HL-60 (cell line): ENCODE measurements around the gene OR56A5.
A peak's percentile ranks its signal among the peaks of the same experiment; 100 is the strongest.

Experiments
- DNase-seq, 2 experiments: peaks; one replicate each; pipeline ENCODE4 v3.0.0-alpha.2; 2010 to 2020; ENCODE audit warnings: low read depth in 1 of 2, low spot score in 1 of 2
- H3K27ac ChIP-seq: fragments of 250-450 bp; sonication (Bioruptor Pico); replicated peaks from 2 replicates; pipeline ENCODE4 v1.5.1; 2020; ENCODE audit warnings: mild to moderate bottlenecking, moderate library complexity
- H3K27me3 ChIP-seq: fragments of 250-450 bp; sonication (Bioruptor Pico); 2 replicates; pipeline ENCODE4 v1.5.1; 2021; ENCODE audit warnings: mild to moderate bottlenecking, moderate library complexity; ENCODE audit not compliant: insufficient read depth, poor library complexity, severe bottlenecking
- H3K4me3 ChIP-seq: replicated peaks from 2 replicates; pipeline ENCODE4 v1.5.1; 2011; ENCODE audit warnings: mild to moderate bottlenecking, control low read depth, low read length; ENCODE audit not compliant: insufficient read depth
- GABPA ChIP-seq: IDR thresholded peaks from 2 replicates; pipeline ENCODE4 v1.6.1; 2012; ENCODE audit warnings: low read depth
- POLR2AphosphoS5 ChIP-seq: IDR thresholded peaks from 2 replicates; pipeline ENCODE4 v1.6.1; 2012; ENCODE audit warnings: low read depth
- REST ChIP-seq: IDR thresholded peaks from 2 replicates; pipeline ENCODE4 v1.6.1; 2012; ENCODE audit warnings: low read depth; ENCODE audit not compliant: insufficient replicate concordance
- SPI1 ChIP-seq: IDR thresholded peaks from 2 replicates; pipeline ENCODE4 v1.6.1; 2012; ENCODE audit warnings: low read depth, mild to moderate bottlenecking, borderline replicate concordance
- long read RNA-seq: library from polyadenylated mRNA; unstranded; transcript quantifications from one replicate; pipeline ENCODE4 v2.0.0, GENCODE V29; 2020
- TF ChIP-seq, protein P1 (sequence below): IDR thresholded peaks from one replicate; pipeline ENCODE4 v1.5.1; 2011; ENCODE audit warnings: low read length, control low read depth, inconsistent platforms; ENCODE audit not compliant: insufficient read depth

OR56A5 gene
- long read RNA-seq = 0 reads

DNA sequence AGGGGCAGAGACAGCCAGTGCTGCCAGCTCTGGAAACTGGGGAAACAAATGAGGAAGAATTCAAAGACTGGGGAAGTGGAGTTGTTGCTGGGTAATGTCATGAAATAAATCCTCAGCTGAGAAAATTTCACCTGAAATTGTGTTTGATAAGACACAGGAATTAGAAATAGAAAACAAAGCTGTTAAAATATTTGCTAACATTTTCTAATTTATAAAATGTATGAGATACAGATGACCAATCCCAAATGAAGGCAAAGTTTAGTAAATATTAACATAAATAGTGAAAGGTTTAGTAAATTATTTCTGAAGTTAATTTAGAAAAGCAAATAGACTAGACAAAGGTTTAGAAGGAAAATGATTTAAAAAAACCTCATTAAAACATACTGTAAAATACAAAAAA is at the start of gene OR56A5:
Gene OR56A5 (minus strand): TSS at position 101 of the 400 bp plus-strand sequence. CDS start 0 bp downstream, at position 101.
- H3K27me3 ChIP-seq = no peaks in the 10 kb centered on the region
- no peak for DNase-seq

GRCh38 chr11:6013042-6013441 is 44.7 kb upstream of the OR56A5 start:
- TF ChIP-seq GABPA = no peak
- no peak for TF ChIP-seq POLR2AphosphoS5
- no peak for TF ChIP-seq REST
- TF ChIP-seq SPI1 = no peak
- TF ChIP-seq, protein P1, sequence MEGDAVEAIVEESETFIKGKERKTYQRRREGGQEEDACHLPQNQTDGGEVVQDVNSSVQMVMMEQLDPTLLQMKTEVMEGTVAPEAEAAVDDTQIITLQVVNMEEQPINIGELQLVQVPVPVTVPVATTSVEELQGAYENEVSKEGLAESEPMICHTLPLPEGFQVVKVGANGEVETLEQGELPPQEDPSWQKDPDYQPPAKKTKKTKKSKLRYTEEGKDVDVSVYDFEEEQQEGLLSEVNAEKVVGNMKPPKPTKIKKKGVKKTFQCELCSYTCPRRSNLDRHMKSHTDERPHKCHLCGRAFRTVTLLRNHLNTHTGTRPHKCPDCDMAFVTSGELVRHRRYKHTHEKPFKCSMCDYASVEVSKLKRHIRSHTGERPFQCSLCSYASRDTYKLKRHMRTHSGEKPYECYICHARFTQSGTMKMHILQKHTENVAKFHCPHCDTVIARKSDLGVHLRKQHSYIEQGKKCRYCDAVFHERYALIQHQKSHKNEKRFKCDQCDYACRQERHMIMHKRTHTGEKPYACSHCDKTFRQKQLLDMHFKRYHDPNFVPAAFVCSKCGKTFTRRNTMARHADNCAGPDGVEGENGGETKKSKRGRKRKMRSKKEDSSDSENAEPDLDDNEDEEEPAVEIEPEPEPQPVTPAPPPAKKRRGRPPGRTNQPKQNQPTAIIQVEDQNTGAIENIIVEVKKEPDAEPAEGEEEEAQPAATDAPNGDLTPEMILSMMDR = no peak

More for the DNA sequence above, at the start of gene OR56A5:
- H3K27ac ChIP-seq = no peak within 1 kb of the TSS
- TF ChIP-seq GABPA = no peak
- no peak for TF ChIP-seq REST
- no peak for TF ChIP-seq SPI1
- TF ChIP-seq, protein P1 = no peak
- no peak for TF ChIP-seq POLR2AphosphoS5
- H3K4me3 ChIP-seq = no peak within 1 kb of the TSS

GRCh38 chr11:6012035-6012668 is 43.9 kb upstream of the OR56A5 start:
- peak overlapping the region; percentile 55 for H3K27ac ChIP-seq
- H3K4me3 ChIP-seq = no peak overlapping the region
- TF ChIP-seq REST (no peak), GABPA (no peak), SPI1 (no peak), POLR2AphosphoS5 (no peak)
- TF ChIP-seq, protein P1 = no peak
- peak; percentile 49 to 74 for DNase-seq
- no peaks in the 10 kb centered on the region for H3K27me3 ChIP-seq

More at GRCh38 chr11:6013042-6013441, 44.7 kb upstream of the OR56A5 start:
- DNase-seq = no peak
- Histone ChIP-seq H3K27me3 (no peaks in the 10 kb centered on the region), H3K27ac (peak overlapping the region; percentile 46; the same call in 1 of the 2 replicates), H3K4me3 (no peak overlapping the region)
